HL-60 (cell line): Measurements from ENCODE around the gene ARHGAP29.

Experiments used
- DNase-seq, 2 experiments: peaks; one replicate each; pipeline ENCODE4 v3.0.0-alpha.2; 2010 to 2020; ENCODE audit warnings: low read depth in 1 of 2, low spot score in 1 of 2
- H3K27ac ChIP-seq: fragments of 250-450 bp; sonication (Bioruptor Pico); replicated peaks from 2 replicates; pipeline ENCODE4 v1.5.1; 2020; ENCODE audit warnings: mild to moderate bottlenecking, moderate library complexity
- H3K27me3 ChIP-seq: fragments of 250-450 bp; sonication (Bioruptor Pico); 2 replicates; pipeline ENCODE4 v1.5.1; 2021; ENCODE audit warnings: mild to moderate bottlenecking, moderate library complexity; ENCODE audit not compliant: insufficient read depth, poor library complexity, severe bottlenecking
- H3K4me3 ChIP-seq: replicated peaks from 2 replicates; pipeline ENCODE4 v1.5.1; 2011; ENCODE audit warnings: mild to moderate bottlenecking, control low read depth, low read length; ENCODE audit not compliant: insufficient read depth
- GABPA ChIP-seq: IDR thresholded peaks from 2 replicates; pipeline ENCODE4 v1.6.1; 2012; ENCODE audit warnings: low read depth
- POLR2AphosphoS5 ChIP-seq: IDR thresholded peaks from 2 replicates; pipeline ENCODE4 v1.6.1; 2012; ENCODE audit warnings: low read depth
- SPI1 ChIP-seq: IDR thresholded peaks from 2 replicates; pipeline ENCODE4 v1.6.1; 2012; ENCODE audit warnings: low read depth, mild to moderate bottlenecking, borderline replicate concordance
- TF ChIP-seq, protein P1 (sequence below): IDR thresholded peaks from 2 replicates; pipeline ENCODE4 v1.6.1; 2012; ENCODE audit warnings: low read depth; ENCODE audit not compliant: insufficient replicate concordance
- TF ChIP-seq, protein P2 (sequence below): IDR thresholded peaks from one replicate; pipeline ENCODE4 v1.5.1; 2011; ENCODE audit warnings: low read length, control low read depth, inconsistent platforms; ENCODE audit not compliant: insufficient read depth

The ARHGAP29 gene

DNA sequence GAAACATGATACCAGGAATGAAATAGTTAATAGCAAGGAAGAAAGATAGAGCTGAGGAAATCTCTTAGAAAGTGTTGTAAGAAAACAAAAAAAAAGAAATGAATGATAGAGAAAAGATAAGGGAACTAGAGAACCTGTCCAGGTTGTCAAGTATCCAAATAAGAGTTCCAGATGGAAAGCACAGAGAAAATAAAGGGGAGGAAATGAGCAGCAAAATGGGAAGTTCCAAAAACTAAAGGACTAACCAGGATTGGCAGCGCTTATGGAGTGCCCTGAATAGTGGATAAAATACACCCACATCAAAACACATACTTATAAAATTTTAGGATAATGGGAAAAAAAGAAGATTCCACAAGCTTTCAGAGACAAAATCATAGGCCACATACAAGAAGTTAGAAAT is 55.2 kb downstream of the ARHGAP29 start:
- DNase-seq = no peak
- TF ChIP-seq GABPA = no peak
- no peaks in the 10 kb centered on the region for H3K27me3 ChIP-seq
- H3K4me3 ChIP-seq = no peak overlapping the region
- no peak overlapping the region for H3K27ac ChIP-seq

DNA sequence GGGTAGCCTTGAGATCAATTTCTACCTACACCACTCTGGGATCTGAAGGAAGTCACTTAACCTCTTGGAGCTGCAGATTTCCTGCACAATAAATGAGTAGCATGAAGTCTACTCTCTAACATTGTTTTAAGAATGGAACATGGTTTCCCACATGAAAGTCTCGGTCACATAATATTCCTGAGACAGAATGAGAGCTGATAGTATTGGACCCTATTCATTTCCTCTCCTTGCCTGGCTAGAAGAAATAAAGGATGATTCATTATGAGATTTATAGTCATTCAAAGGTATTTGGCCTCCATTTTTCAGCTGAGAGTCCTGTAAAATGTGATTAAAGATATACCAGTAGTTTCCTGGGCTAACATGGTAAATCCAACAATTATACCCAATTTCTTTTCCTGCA is 56.7 kb downstream of the ARHGAP29 start:
- Histone ChIP-seq H3K27ac (no peak overlapping the region), H3K4me3 (no peak overlapping the region), H3K27me3 (no peaks in the 10 kb centered on the region)
- DNase-seq = no peak
- no peak for TF ChIP-seq SPI1
- no peak for TF ChIP-seq POLR2AphosphoS5
- TF ChIP-seq, protein P1, sequence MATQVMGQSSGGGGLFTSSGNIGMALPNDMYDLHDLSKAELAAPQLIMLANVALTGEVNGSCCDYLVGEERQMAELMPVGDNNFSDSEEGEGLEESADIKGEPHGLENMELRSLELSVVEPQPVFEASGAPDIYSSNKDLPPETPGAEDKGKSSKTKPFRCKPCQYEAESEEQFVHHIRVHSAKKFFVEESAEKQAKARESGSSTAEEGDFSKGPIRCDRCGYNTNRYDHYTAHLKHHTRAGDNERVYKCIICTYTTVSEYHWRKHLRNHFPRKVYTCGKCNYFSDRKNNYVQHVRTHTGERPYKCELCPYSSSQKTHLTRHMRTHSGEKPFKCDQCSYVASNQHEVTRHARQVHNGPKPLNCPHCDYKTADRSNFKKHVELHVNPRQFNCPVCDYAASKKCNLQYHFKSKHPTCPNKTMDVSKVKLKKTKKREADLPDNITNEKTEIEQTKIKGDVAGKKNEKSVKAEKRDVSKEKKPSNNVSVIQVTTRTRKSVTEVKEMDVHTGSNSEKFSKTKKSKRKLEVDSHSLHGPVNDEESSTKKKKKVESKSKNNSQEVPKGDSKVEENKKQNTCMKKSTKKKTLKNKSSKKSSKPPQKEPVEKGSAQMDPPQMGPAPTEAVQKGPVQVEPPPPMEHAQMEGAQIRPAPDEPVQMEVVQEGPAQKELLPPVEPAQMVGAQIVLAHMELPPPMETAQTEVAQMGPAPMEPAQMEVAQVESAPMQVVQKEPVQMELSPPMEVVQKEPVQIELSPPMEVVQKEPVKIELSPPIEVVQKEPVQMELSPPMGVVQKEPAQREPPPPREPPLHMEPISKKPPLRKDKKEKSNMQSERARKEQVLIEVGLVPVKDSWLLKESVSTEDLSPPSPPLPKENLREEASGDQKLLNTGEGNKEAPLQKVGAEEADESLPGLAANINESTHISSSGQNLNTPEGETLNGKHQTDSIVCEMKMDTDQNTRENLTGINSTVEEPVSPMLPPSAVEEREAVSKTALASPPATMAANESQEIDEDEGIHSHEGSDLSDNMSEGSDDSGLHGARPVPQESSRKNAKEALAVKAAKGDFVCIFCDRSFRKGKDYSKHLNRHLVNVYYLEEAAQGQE = no peak
- TF ChIP-seq, protein P2, sequence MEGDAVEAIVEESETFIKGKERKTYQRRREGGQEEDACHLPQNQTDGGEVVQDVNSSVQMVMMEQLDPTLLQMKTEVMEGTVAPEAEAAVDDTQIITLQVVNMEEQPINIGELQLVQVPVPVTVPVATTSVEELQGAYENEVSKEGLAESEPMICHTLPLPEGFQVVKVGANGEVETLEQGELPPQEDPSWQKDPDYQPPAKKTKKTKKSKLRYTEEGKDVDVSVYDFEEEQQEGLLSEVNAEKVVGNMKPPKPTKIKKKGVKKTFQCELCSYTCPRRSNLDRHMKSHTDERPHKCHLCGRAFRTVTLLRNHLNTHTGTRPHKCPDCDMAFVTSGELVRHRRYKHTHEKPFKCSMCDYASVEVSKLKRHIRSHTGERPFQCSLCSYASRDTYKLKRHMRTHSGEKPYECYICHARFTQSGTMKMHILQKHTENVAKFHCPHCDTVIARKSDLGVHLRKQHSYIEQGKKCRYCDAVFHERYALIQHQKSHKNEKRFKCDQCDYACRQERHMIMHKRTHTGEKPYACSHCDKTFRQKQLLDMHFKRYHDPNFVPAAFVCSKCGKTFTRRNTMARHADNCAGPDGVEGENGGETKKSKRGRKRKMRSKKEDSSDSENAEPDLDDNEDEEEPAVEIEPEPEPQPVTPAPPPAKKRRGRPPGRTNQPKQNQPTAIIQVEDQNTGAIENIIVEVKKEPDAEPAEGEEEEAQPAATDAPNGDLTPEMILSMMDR = no peak
- TF ChIP-seq GABPA = no peak

DNA sequence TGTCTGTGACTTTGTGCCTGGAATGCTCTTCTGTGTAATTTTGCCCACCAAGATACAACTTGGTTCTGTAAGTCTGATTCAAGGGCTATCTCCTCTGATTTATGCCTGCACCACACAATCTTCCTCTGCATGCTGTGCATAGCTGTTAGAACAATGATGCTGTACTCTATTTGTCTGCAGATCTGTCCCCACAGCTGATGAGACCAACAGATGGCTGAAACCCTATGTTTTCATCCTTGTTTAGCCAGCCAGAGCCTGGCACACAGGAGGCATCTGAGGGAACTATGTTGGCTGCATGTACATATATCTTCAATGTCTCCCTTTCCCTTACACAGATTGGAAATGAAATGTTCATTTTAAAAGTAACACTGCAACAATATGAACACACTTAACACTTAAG is 58.5 kb downstream of the ARHGAP29 start:
- Histone ChIP-seq H3K27ac (no peak overlapping the region), H3K4me3 (no peak overlapping the region), H3K27me3 (peaks cover 3% of the 10 kb centered on the region)
- DNase-seq = no peak
- TF ChIP-seq GABPA (no peak), POLR2AphosphoS5 (no peak), SPI1 (no peak)
- TF ChIP-seq, protein P2 = no peak
- TF ChIP-seq, protein P1 = no peak

DNA sequence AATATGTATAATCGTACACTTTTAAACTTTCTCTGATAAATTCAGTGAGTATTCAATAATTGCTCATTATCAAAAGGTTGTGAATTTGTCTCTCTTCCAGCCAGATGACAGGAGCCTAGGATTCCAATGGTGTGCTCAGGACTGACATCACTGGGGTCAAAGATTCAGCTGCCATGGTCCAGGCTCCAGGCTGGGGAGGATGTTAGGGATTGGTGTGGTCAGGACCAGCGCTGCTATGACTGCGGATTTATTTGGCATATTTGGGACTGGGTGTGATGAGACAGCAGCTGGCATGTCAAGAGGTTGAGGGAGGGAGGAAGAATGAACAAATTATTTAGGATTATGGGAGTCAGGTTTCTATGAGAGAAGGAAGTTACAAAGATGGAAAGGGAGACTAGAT is 68.3 kb downstream of the ARHGAP29 start:
- H3K27me3 ChIP-seq = peaks cover 5% of the 10 kb centered on the region
- no peak overlapping the region for H3K27ac ChIP-seq
- no peak for DNase-seq
- no peak for TF ChIP-seq POLR2AphosphoS5
- no peak for TF ChIP-seq SPI1
- TF ChIP-seq GABPA = no peak
- TF ChIP-seq, protein P2 = no peak
- TF ChIP-seq, protein P1 = no peak
- no peak overlapping the region for H3K4me3 ChIP-seq
